BJ (cell line): ENCODE results near the gene OVOL3. TPM values are rescaled to one million over a fixed set of nuclear protein-coding genes. Genes with fewer than 3 reads are reported as not detected.
A peak's percentile ranks its signal among the peaks of the same experiment; 100 is the strongest.

ENCODE experiments used
- CTCF ChIA-PET: fragments of 350-600 bp; formaldehyde crosslinking; extraction: SDS; loops from one replicate; lab custom pipeline; 2021; ENCODE audit warnings: antibody characterized with exemption, inconsistent platforms; lab: Yijun Ruan, JAX
- POLR2A ChIA-PET: fragments of 300-600 bp; sonication (Branson Sonifier 250); formaldehyde crosslinking; extraction: SDS; loops from one replicate; lab custom pipeline; 2021; ENCODE audit warnings: antibody characterized with exemption; lab: Charles Lee
- DNase-seq: peaks from one replicate; pipeline ENCODE4 v3.0.0-alpha.2; 2011; ENCODE audit warnings: low read depth
- H3K27me3 ChIP-seq: 2 replicates; pipeline ENCODE4 v1.6.0; 2011; ENCODE audit warnings: low read length; ENCODE audit not compliant: control insufficient read depth, insufficient read depth
- H3K36me3 ChIP-seq: 2 replicates; pipeline ENCODE4 v1.5.1; 2011; ENCODE audit warnings: low read length; ENCODE audit not compliant: control insufficient read depth, insufficient read depth
- H3K4me3 ChIP-seq: 2 replicates; pipeline ENCODE4 v1.5.1; 2011; ENCODE audit warnings: low read depth, mild to moderate bottlenecking, control low read depth, low read length
- CTCF ChIP-seq: IDR thresholded peaks from 2 replicates; pipeline ENCODE4 v1.5.1; 2011; ENCODE audit warnings: low read depth, mild to moderate bottlenecking, control low read depth, inconsistent platforms, low read length, moderate library complexity; ENCODE audit not compliant: insufficient read depth
- polyA plus RNA-seq: library from polyadenylated mRNA; depleted of rRNA; stranded (reverse); fragments of >200 nt; gene quantifications from 2 replicates; pipeline ENCODE4 v1.2.3, GENCODE V29; 2011

OVOL3 gene
- polyA plus RNA-seq, 1 experiment, result not detected

DNA sequence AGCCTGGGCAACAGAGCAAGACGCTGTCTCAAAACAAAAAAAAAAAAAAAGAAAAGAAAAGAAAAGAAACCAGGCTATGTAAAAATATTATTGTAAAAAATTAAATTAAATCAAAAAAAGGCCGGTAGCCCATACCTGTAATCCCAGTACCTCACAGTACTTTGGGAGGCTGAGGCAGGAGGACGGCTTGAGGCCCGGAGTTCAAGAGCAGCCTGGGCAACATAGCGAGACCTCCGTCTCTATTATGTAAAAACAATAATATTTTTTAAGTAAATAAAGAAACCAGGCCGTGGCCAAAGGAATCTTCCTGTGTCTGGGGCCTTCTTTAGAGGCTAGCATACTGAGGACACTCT, 28.2 kb downstream of the OVOL3 start:
- Histone ChIP-seq H3K4me3 (peak overlapping the region; percentile 94), H3K27me3 (no peaks in the 10 kb centered on the region), H3K36me3 (peaks cover 9% of the 10 kb centered on the region)
- TF ChIP-seq CTCF, result no peak
- CTCF ChIA-PET, result interaction anchor here (3.1 kb wide), 1 partner anchor 11 kb away, joined by 13 read pairs; no protein-coding TSS in a partner anchor
- DNase-seq, result no peak
- POLR2A ChIA-PET, result interaction anchor here (1.0 kb wide), 1 partner anchor 11 kb away, joined by 4 read pairs; no protein-coding TSS in a partner anchor

GRCh38 chr19:36139473-36140303, 28.7 kb downstream of the OVOL3 start, which contains the start of gene CAPNS1:
Gene CAPNS1, plus strand, starts transcription at chr19:36140066. Its CDS starts 946 bp downstream, at chr19:36141012.
- peaks cover 11% of the 10 kb centered on the region for H3K36me3 ChIP-seq
- peak within 1 kb of the TSS; percentile 94 for H3K4me3 ChIP-seq
- no peaks in the 10 kb centered on the region for H3K27me3 ChIP-seq
- peak; percentile 66 for DNase-seq
- ChIA-PET POLR2A (interaction anchor here (1.0 kb wide), 1 partner anchor 12 kb away, joined by 4 read pairs; no protein-coding TSS in a partner anchor), CTCF (interaction anchor here (3.1 kb wide), 1 partner anchor 12 kb away, joined by 13 read pairs; no protein-coding TSS in a partner anchor)
- no peak for TF ChIP-seq CTCF

- POLR2A ChIA-PET, result interaction anchor here (1.0 kb wide), 1 partner anchor 13 kb away, joined by 4 read pairs; no protein-coding TSS in a partner anchor
- Histone ChIP-seq H3K4me3 (peak overlapping the region; percentile 94), H3K27me3 (no peaks in the 10 kb centered on the region), H3K36me3 (peaks cover 11% of the 10 kb centered on the region)
- CTCF ChIA-PET, result interaction anchor here (1.1 to 3.1 kb wide), 2 partner anchors 11 to 13 kb away, joined by 3 to 13 read pairs; no protein-coding TSS in a partner anchor
- DNase-seq, result no peak
- no peak for TF ChIP-seq CTCF
These were observed 29.5 kb downstream of the OVOL3 start for GRCh38 chr19:36140304-36141038.

- ChIA-PET POLR2A (no interaction called here), CTCF (interaction anchor here (1.1 to 1.4 kb wide), 2 partner anchors 10 to 14 kb away, joined by 3 read pairs; no protein-coding TSS in a partner anchor)
- H3K27me3 ChIP-seq, result no peaks in the 10 kb centered on the region
- H3K4me3 ChIP-seq, result peak overlapping the region; percentile 94
- TF ChIP-seq CTCF, result no peak
- H3K36me3 ChIP-seq, result peaks cover 19% of the 10 kb centered on the region
- DNase-seq, result no peak
These were observed 30.3 kb downstream of the OVOL3 start for GRCh38 chr19:36141039-36141927.
